HepG2 (cell line): Measurements from ENCODE around the gene POLE3. TPM values are rescaled to one million over a fixed set of nuclear protein-coding genes. Genes with fewer than 3 reads are reported as not detected.

ENCODE experiments used
- CC2D1A ChIP-seq: sonication (generic); formaldehyde crosslinking; IDR thresholded peaks from 2 replicates; pipeline ENCODE4 v1.8.1; 2023; ENCODE audit warnings: mild to moderate bottlenecking, missing genetic modification reagents
- EHMT2 ChIP-seq: fragments of 200-600 bp; sonication (generic); IDR thresholded peaks from 2 replicates; pipeline ENCODE4 v1.7.0; 2017; ENCODE audit warnings: antibody characterized with exemption, low read depth, low read length, borderline replicate concordance
- GLMP ChIP-seq: sonication (generic); formaldehyde crosslinking; IDR thresholded peaks from 2 replicates; pipeline ENCODE4 v1.9.0; 2021; ENCODE audit warnings: missing genetic modification reagents, mild to moderate bottlenecking, borderline replicate concordance
- GTF2F1 ChIP-seq: fragments of 150-350 bp; IDR thresholded peaks from 2 replicates; pipeline ENCODE4 v1.6.1; 2014; ENCODE audit warnings: low read length
- IRX3 ChIP-seq: sonication (generic); formaldehyde crosslinking; IDR thresholded peaks from 2 replicates; pipeline ENCODE4 v1.8.1; 2023; ENCODE audit warnings: mild to moderate bottlenecking, low read depth, missing genetic modification reagents, borderline replicate concordance
- KLF11 ChIP-seq: IDR thresholded peaks from 2 replicates; pipeline ENCODE4 v1.6.1; 2016; ENCODE audit warnings: missing compliant biosample characterization
- MLLT10 ChIP-seq: sonication (generic); formaldehyde crosslinking; IDR thresholded peaks from 2 replicates; pipeline ENCODE4 v1.4.0; 2020; ENCODE audit warnings: missing genetic modification reagents
- SMYD3 ChIP-seq: sonication (generic); formaldehyde crosslinking; IDR thresholded peaks from 2 replicates; pipeline ENCODE4 v1.8.1; 2023; ENCODE audit warnings: mild to moderate bottlenecking, missing genetic modification reagents
- SP5 ChIP-seq: IDR thresholded peaks from 2 replicates; pipeline ENCODE4 v1.6.1; 2016; ENCODE audit warnings: low read depth, borderline replicate concordance
- TRIM22 ChIP-seq: fragments of 450-650 bp; IDR thresholded peaks from 2 replicates; pipeline ENCODE4 v1.6.1; 2017
- ZKSCAN5 ChIP-seq: sonication (generic); formaldehyde crosslinking; IDR thresholded peaks from 2 replicates; pipeline ENCODE4 v1.5.1; 2020; ENCODE audit warnings: mild to moderate bottlenecking, missing genetic modification reagents
- ZMYM4 ChIP-seq: sonication (generic); formaldehyde crosslinking; IDR thresholded peaks from 2 replicates; pipeline ENCODE4 v1.8.1; 2023; ENCODE audit warnings: mild to moderate bottlenecking, missing genetic modification reagents
- ZNF264 ChIP-seq: sonication (generic); formaldehyde crosslinking; IDR thresholded peaks from 2 replicates; pipeline ENCODE4 v1.4.0; 2020; ENCODE audit warnings: missing genetic modification reagents
- ZNF333 ChIP-seq: sonication (generic); formaldehyde crosslinking; IDR thresholded peaks from 2 replicates; pipeline ENCODE4 v1.4.0; 2020; ENCODE audit warnings: mild to moderate bottlenecking, missing genetic modification reagents, borderline replicate concordance
- ZNF335 ChIP-seq: sonication (generic); formaldehyde crosslinking; IDR thresholded peaks from 2 replicates; pipeline ENCODE4 v1.4.0; 2020; ENCODE audit warnings: missing genetic modification reagents
- ZNF34 ChIP-seq: sonication (generic); formaldehyde crosslinking; IDR thresholded peaks from 2 replicates; pipeline ENCODE4 v1.4.0; 2020; ENCODE audit warnings: mild to moderate bottlenecking, missing genetic modification reagents, borderline replicate concordance
- ZNF432 ChIP-seq: sonication (generic); formaldehyde crosslinking; IDR thresholded peaks from 2 replicates; pipeline ENCODE4 v1.5.0; 2020; ENCODE audit warnings: missing genetic modification reagents, mild to moderate bottlenecking, borderline replicate concordance
- ZNF580 ChIP-seq: IDR thresholded peaks from 2 replicates; pipeline ENCODE4 v1.6.1; 2016; ENCODE audit warnings: low read depth, borderline replicate concordance
- ZNF597 ChIP-seq: sonication (generic); formaldehyde crosslinking; IDR thresholded peaks from 2 replicates; pipeline ENCODE4 v1.5.0; 2020; ENCODE audit warnings: missing genetic modification reagents
- ZNF724P ChIP-seq: sonication (generic); formaldehyde crosslinking; IDR thresholded peaks from 2 replicates; pipeline ENCODE4 v1.8.0; 2022; ENCODE audit warnings: missing genetic modification reagents, borderline replicate concordance
- ZNF768 ChIP-seq: sonication (generic); formaldehyde crosslinking; IDR thresholded peaks from 2 replicates; pipeline ENCODE4 v1.4.0; 2020; ENCODE audit warnings: missing genetic modification reagents
- ZNF788 ChIP-seq: sonication (generic); formaldehyde crosslinking; IDR thresholded peaks from 2 replicates; pipeline ENCODE4 v1.5.0; 2020; ENCODE audit warnings: mild to moderate bottlenecking, missing genetic modification reagents, borderline replicate concordance
- ZNF850 ChIP-seq: sonication (generic); formaldehyde crosslinking; conservative IDR thresholded peaks from 2 replicates; pipeline ENCODE4 v1.9.0; 2021; ENCODE audit warnings: mild to moderate bottlenecking, missing genetic modification reagents
- ZSCAN29 ChIP-seq: sonication (generic); formaldehyde crosslinking; conservative IDR thresholded peaks from 2 replicates; pipeline ENCODE4 v1.4.0; 2020; ENCODE audit warnings: mild to moderate bottlenecking, missing genetic modification reagents
- polyA plus RNA-seq, 8 experiments: library from polyadenylated mRNA; depleted of rRNA in 3 of 8; stranded (reverse) in 7 of 8; unstranded in 1 of 8; fragments of >200 nt; fragmentation: Illumina TruSeq in 4 of 8; extraction: Trizol in 4 of 8; gene quantifications; 2 replicates each; pipeline versions ENCODE4 v1.2.1 to v1.2.3, GENCODE V29; 2011 to 2016; ENCODE audit warnings: low read depth in 4 of 8, missing spikeins in 1 of 8, mixed read lengths in 1 of 8; ENCODE audit not compliant: insufficient read depth in 1 of 8
- total RNA-seq, 5 experiments: library from RNA; depleted of rRNA; stranded (reverse); fragments of >200 nt; fragmentation: Illumina TruSeq; extraction: Trizol; gene quantifications; 2 replicates each; pipeline ENCODE4 v1.2.3, GENCODE V29; 2016; ENCODE audit warnings: low read depth in 1 of 5

Gene POLE3
- total and polyA plus RNA-seq, 2 of the 13 experiments (the other 11 are each of a cell fraction or from before 2014, with no cell fraction given): 36.0 to 77.2 TPM

GRCh38 chr9:113387560-113388230 is 22.8 kb downstream of the POLE3 start (continued):
- TF ChIP-seq KLF11 (CRISPR knock-in tag) (no peak), ZKSCAN5 (CRISPR knock-in tag) (no peak), IRX3 (CRISPR knock-in tag) (peak; percentile 45; the same call in 1 of the 2 replicates), ZNF432 (CRISPR knock-in tag) (no peak), ZNF788 (peak; percentile 77; the same call in 1 of the 2 replicates), GLMP (CRISPR knock-in tag) (no peak), ZMYM4 (CRISPR knock-in tag) (peak; percentile 67), ZNF580 (CRISPR knock-in tag) (peak; percentile 69; the same call in 1 of the 2 replicates), CC2D1A (CRISPR knock-in tag) (no peak), SMYD3 (0 out of 2 replicates have a peak, but pooled peaks have one; percentile 23), ZNF768 (CRISPR knock-in tag) (no peak; the same call in 1 of the 2 replicates), SP5 (CRISPR knock-in tag) (no peak), ZNF264 (CRISPR knock-in tag) (no peak), MLLT10 (CRISPR knock-in tag) (no peak), ZNF335 (CRISPR knock-in tag) (no peak), ZNF333 (no peak), ZSCAN29 (CRISPR knock-in tag) (0 out of 2 replicates have a peak, but pooled peaks have one; percentile 21), EHMT2 (no peak), ZNF597 (CRISPR knock-in tag) (no peak), ZNF724P (CRISPR knock-in tag) (no peak), GTF2F1 (no peak), ZNF850 (CRISPR knock-in tag) (no peak), ZNF34 (CRISPR knock-in tag) (no peak), TRIM22 (no peak)
